GM19455 (cell line): ENCODE results near the gene ABHD5.

ENCODE experiments used
- ATAC-seq: cut with Tn5 transposase; IDR thresholded peaks from one replicate; pipeline ENCODE4 v1.9.1; 2021; ENCODE audit not compliant: unreplicated experiment

Gene ABHD5

GRCh38 chr3:43773273-43774094 is 82.7 kb downstream of the ABHD5 start:
- ATAC-seq = no peak

GRCh38 chr3:43774799-43775198 is 84.1 kb downstream of the ABHD5 start:
- no peak for ATAC-seq

GRCh38 chr3:43776101-43776500 is 85.4 kb downstream of the ABHD5 start:
- ATAC-seq = no peak

GRCh38 chr3:43779850-43780249 is 89.1 kb downstream of the ABHD5 start:
- no peak for ATAC-seq

GRCh38 chr3:43782541-43782940 is 91.8 kb downstream of the ABHD5 start:
- ATAC-seq = no peak
